ENCODE measurements around the gene POU3F2.
A peak's percentile ranks its signal among the peaks of the same experiment; 100 is the strongest.

The POU3F2 gene

GRCh38 chr6:98824162-98824901 is 10.0 kb upstream of the POU3F2 start:
- H3K9me3 ChIP-seq (ENCODE audit: control insufficient read depth, insufficient read depth, low read depth, low read length): no peaks in the 10 kb centered on the region
- peak overlapping the region; percentile 49 for H3K4me3 ChIP-seq (ENCODE audit: low read depth, low read length)
- H3K36me3 ChIP-seq (ENCODE audit: control insufficient read depth in 2 of 2, insufficient read depth in 1 of 2, low read length in 2 of 2): no peaks in the 10 kb centered on the region
- H3K27ac ChIP-seq (ENCODE audit: extremely low read depth, low read depth, low read length): peak overlapping the region; percentile 92
- ChIA-PET CTCF (interaction anchor here (0.7 to 1.0 kb wide), 2 partner anchors 295 to 408 kb away, joined by 3 to 4 read pairs; no protein-coding TSS in a partner anchor), POLR2A (interaction anchor here (1.5 kb wide), 1 partner anchor 10 kb away, joined by 4 read pairs; the partner anchor contains the start of gene POU3F2)
- peaks cover 11% of the 10 kb centered on the region for H3K4me1 ChIP-seq (ENCODE audit: control insufficient read depth, insufficient read depth, low read length)
- TF ChIP-seq ZNF433 (tag by site-specific recombination; IDR thresholded peaks at IDR 0.05; ENCODE audit: low read depth) (no peak), ZBTB49 (tag by site-specific recombination; IDR thresholded peaks at IDR 0.05; ENCODE audit: low read depth) (no peak), YY2 (tag by site-specific recombination; IDR thresholded peaks at IDR 0.05) (no peak), ZNF211 (tag by site-specific recombination; IDR thresholded peaks at IDR 0.05; ENCODE audit: low read depth) (no peak), ZNF157 (tag by site-specific recombination; IDR thresholded peaks at IDR 0.05) (no peak), ZNF155 (tag by site-specific recombination; IDR thresholded peaks at IDR 0.05) (no peak), ZNF404 (tag by site-specific recombination; IDR thresholded peaks at IDR 0.05) (no peak), ZNF596 (tag by site-specific recombination; IDR thresholded peaks at IDR 0.05) (no peak), HOXA7 (CRISPR knock-in tag; IDR thresholded peaks at IDR 0.05; ENCODE audit: borderline replicate concordance) (no peak), YY1 (tag by site-specific recombination; IDR thresholded peaks at IDR 0.05) (no peak), GFI1B (tag by site-specific recombination; IDR thresholded peaks at IDR 0.05) (no peak), ZBTB11 (tag by site-specific recombination; conservative IDR thresholded peaks at IDR 0.05; ENCODE audit: low read depth) (no peak), ZNF76 (tag by site-specific recombination; IDR thresholded peaks at IDR 0.05; ENCODE audit: borderline replicate concordance, low read depth) (peak; percentile 60; the same call in 1 of the 2 replicates), ZNF138 (tag by site-specific recombination; IDR thresholded peaks at IDR 0.05; ENCODE audit: borderline replicate concordance) (no peak), ZBTB10 (tag by site-specific recombination; IDR thresholded peaks at IDR 0.05) (no peak; the same call in 1 of the 2 replicates), ZNF558 (tag by site-specific recombination; IDR thresholded peaks at IDR 0.05) (no peak), FEZF1 (tag by site-specific recombination; IDR thresholded peaks at IDR 0.05) (peak; percentile 5; the same call in 1 of the 2 replicates), ZNF223 (tag by site-specific recombination; IDR thresholded peaks at IDR 0.05) (no peak), ZEB2 (tag by site-specific recombination; IDR thresholded peaks at IDR 0.05) (0 out of 2 replicates have a peak, but pooled peaks have one; percentile 38), ZNF324 (tag by site-specific recombination; IDR thresholded peaks at IDR 0.05) (no peak), ZNF530 (tag by site-specific recombination; IDR thresholded peaks at IDR 0.05; ENCODE audit: low read depth) (no peak), SCRT2 (tag by site-specific recombination; IDR thresholded peaks at IDR 0.05) (no peak), ZSCAN30 (tag by site-specific recombination; IDR thresholded peaks at IDR 0.05) (0 out of 2 replicates have a peak, but pooled peaks have one; percentile 9), ZNF670 (tag by site-specific recombination; IDR thresholded peaks at IDR 0.05; ENCODE audit: low read depth) (no peak)
- TF ChIP-seq, protein P1, sequence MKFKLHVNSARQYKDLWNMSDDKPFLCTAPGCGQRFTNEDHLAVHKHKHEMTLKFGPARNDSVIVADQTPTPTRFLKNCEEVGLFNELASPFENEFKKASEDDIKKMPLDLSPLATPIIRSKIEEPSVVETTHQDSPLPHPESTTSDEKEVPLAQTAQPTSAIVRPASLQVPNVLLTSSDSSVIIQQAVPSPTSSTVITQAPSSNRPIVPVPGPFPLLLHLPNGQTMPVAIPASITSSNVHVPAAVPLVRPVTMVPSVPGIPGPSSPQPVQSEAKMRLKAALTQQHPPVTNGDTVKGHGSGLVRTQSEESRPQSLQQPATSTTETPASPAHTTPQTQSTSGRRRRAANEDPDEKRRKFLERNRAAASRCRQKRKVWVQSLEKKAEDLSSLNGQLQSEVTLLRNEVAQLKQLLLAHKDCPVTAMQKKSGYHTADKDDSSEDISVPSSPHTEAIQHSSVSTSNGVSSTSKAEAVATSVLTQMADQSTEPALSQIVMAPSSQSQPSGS (tag by site-specific recombination; IDR thresholded peaks at IDR 0.05; ENCODE audit: low read depth): no peak
- TF ChIP-seq, protein P2, sequence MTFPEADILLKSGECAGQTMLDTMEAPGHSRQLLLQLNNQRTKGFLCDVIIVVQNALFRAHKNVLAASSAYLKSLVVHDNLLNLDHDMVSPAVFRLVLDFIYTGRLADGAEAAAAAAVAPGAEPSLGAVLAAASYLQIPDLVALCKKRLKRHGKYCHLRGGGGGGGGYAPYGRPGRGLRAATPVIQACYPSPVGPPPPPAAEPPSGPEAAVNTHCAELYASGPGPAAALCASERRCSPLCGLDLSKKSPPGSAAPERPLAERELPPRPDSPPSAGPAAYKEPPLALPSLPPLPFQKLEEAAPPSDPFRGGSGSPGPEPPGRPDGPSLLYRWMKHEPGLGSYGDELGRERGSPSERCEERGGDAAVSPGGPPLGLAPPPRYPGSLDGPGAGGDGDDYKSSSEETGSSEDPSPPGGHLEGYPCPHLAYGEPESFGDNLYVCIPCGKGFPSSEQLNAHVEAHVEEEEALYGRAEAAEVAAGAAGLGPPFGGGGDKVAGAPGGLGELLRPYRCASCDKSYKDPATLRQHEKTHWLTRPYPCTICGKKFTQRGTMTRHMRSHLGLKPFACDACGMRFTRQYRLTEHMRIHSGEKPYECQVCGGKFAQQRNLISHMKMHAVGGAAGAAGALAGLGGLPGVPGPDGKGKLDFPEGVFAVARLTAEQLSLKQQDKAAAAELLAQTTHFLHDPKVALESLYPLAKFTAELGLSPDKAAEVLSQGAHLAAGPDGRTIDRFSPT (tag by site-specific recombination; IDR thresholded peaks at IDR 0.05): no peak
